ENCODE measurements around the gene GJB2.
A peak's percentile ranks its signal among the peaks of the same experiment; 100 is the strongest.
"Not testable (repeated sequence)": the region's sequence is repeated elsewhere in the genome, so short reads cannot be mapped to it uniquely, and the experiment has no call there.

GJB2 gene

GRCh38 chr13:20161951-20162300 lies 30.8 kb downstream of the GJB2 start:
- DNase-seq: peak; percentile 40

- peak; percentile 46 for DNase-seq
Measured at GRCh38 chr13:20161275-20161950, 31.3 kb downstream of the GJB2 start.

- peak; percentile 54 for DNase-seq
Measured at GRCh38 chr13:20160306-20161274, 32.1 kb downstream of the GJB2 start, which contains the start of gene GJA3. Gene GJA3 (minus strand): TSS chr13:20161052. CDS start chr13:20143288, 17,764 bp downstream.

- DNase-seq: peak; percentile 54
Measured at GRCh38 chr13:20159646-20160305, 33.0 kb downstream of the GJB2 start.

- DNase-seq: no peak
Measured at GRCh38 chr13:20157151-20157796, 35.5 kb downstream of the GJB2 start.

- DNase-seq: no peak
Measured at GRCh38 chr13:20156702-20157101, 36.0 kb downstream of the GJB2 start.

GRCh38 chr13:20153290-20153689 lies 39.4 kb downstream of the GJB2 start:
- DNase-seq: not testable (repeated sequence)

GRCh38 chr13:20151612-20152011 lies 41.1 kb downstream of the GJB2 start:
- no peak for DNase-seq

- no peak for DNase-seq
Measured at GRCh38 chr13:20151016-20151415, 41.7 kb downstream of the GJB2 start.

- DNase-seq: no peak
Measured at GRCh38 chr13:20150561-20150960, 42.2 kb downstream of the GJB2 start.

- no peak for DNase-seq
Measured at GRCh38 chr13:20149762-20150161, 43.0 kb downstream of the GJB2 start.

- no peak for DNase-seq
Measured at GRCh38 chr13:20148501-20149183, 44.1 kb downstream of the GJB2 start.

- DNase-seq: no peak
Measured at GRCh38 chr13:20146381-20146780, 46.4 kb downstream of the GJB2 start.

- no peak for DNase-seq
Measured at GRCh38 chr13:20145521-20145920, 47.2 kb downstream of the GJB2 start.

- DNase-seq: no peak
Measured at GRCh38 chr13:20144141-20144850, 48.4 kb downstream of the GJB2 start.

GRCh38 chr13:20142927-20143480 lies 49.7 kb downstream of the GJB2 start:
- DNase-seq: no peak

GRCh38 chr13:20142023-20142926 lies 50.5 kb downstream of the GJB2 start:
- no peak for DNase-seq

GRCh38 chr13:20141238-20142022 lies 51.3 kb downstream of the GJB2 start:
- no peak for DNase-seq

GRCh38 chr13:20140487-20140886 lies 52.3 kb downstream of the GJB2 start:
- DNase-seq: no peak

Data from NCI-H82 (cell line).